IMR-90 (cell line): ENCODE results near the gene RALGPS1. TPM values are rescaled to one million over a fixed set of nuclear protein-coding genes. Genes with fewer than 3 reads are reported as not detected.

Experiments used
- ATAC-seq: fragments of 200-7000 bp; cut with Tn5 transposase; 2 replicates; pipeline ENCODE4 v1.9.1; 2020; ENCODE audit warnings: low read depth, mild to moderate bottlenecking, moderate library complexity
- BruUV-seq: library from RNA; stranded (reverse); fragments of 400-500 nt; replicated peaks from 2 replicates; lab custom pipeline; 2021; lab: Mats Ljungman, UMichigan
- CTCF ChIA-PET: fragments of 300-600 bp; formaldehyde crosslinking; extraction: SDS; loops from one replicate; lab custom pipeline; 2021; ENCODE audit warnings: antibody characterized with exemption; lab: Yijun Ruan, JAX
- POLR2A ChIA-PET: fragments of 300-600 bp; sonication (Branson Sonifier 250); formaldehyde crosslinking; loops from one replicate; lab custom pipeline; 2022; ENCODE audit warnings: antibody characterized with exemption; ENCODE audit not compliant: unreplicated experiment; lab: Charles Lee
- DNase-seq: peaks from one replicate; pipeline ENCODE4 v3.0.0; 2013
- H2AFZ ChIP-seq: replicated peaks from 2 replicates; pipeline ENCODE3; 2013; ENCODE audit warnings: low read length, mild to moderate bottlenecking; ENCODE audit not compliant: poor library complexity
- H2AK5ac ChIP-seq: 2 replicates; pipeline ENCODE4 v1.6.1; 2013; ENCODE audit warnings: low read depth, low read length, inconsistent platforms
- H2AK9ac ChIP-seq: replicated peaks from 2 replicates; pipeline ENCODE3; 2013; ENCODE audit warnings: mild to moderate bottlenecking, low read depth, low read length, moderate library complexity; ENCODE audit not compliant: poor library complexity
- H2BK120ac ChIP-seq: 2 replicates; pipeline ENCODE4 v1.6.1; 2013; ENCODE audit warnings: low read depth, low read length, inconsistent platforms
- H2BK15ac ChIP-seq: 3 replicates; pipeline ENCODE4 v1.6.1; 2013; ENCODE audit warnings: low read depth, low read length, inconsistent platforms
- H2BK20ac ChIP-seq: 2 replicates; pipeline ENCODE4 v1.6.1; 2013; ENCODE audit warnings: low read depth, mild to moderate bottlenecking, inconsistent platforms, low read length, moderate library complexity
- H2BK5ac ChIP-seq: 2 replicates; pipeline ENCODE4 v1.6.1; 2013; ENCODE audit warnings: mild to moderate bottlenecking, low read depth, low read length, inconsistent platforms; ENCODE audit not compliant: poor library complexity, severe bottlenecking
- H3K14ac ChIP-seq: replicated peaks from 2 replicates; pipeline ENCODE4 v1.6.1; 2013; ENCODE audit warnings: low read depth, low read length, inconsistent platforms
- H3K18ac ChIP-seq: 2 replicates; pipeline ENCODE4 v1.6.1; 2013; ENCODE audit warnings: low read depth, low read length, control low read depth
- H3K23ac ChIP-seq: 2 replicates; pipeline ENCODE4 v1.6.1; 2013; ENCODE audit warnings: low read depth, low read length, inconsistent platforms
- H3K27ac ChIP-seq: 2 replicates; pipeline ENCODE4 v1.5.1; 2013; ENCODE audit warnings: mild to moderate bottlenecking, control low read depth, low read length; ENCODE audit not compliant: insufficient read depth
- H3K27me3 ChIP-seq: 2 replicates; pipeline ENCODE4 v1.6.1; 2013; ENCODE audit warnings: low read length; ENCODE audit not compliant: control insufficient read depth, insufficient read depth
- H3K36me3 ChIP-seq: 2 replicates; pipeline ENCODE4 v1.6.1; 2013; ENCODE audit warnings: low read length, mixed read lengths; ENCODE audit not compliant: control insufficient read depth, insufficient read depth
- H3K4ac ChIP-seq: 2 replicates; pipeline ENCODE4 v1.6.1; 2013; ENCODE audit warnings: low read depth, low read length, inconsistent platforms
- H3K4me1 ChIP-seq: 2 replicates; pipeline ENCODE4 v1.6.1; 2013; ENCODE audit warnings: low read length, mixed read lengths; ENCODE audit not compliant: control insufficient read depth, insufficient read depth
- H3K4me2 ChIP-seq: 2 replicates; pipeline ENCODE4 v1.6.1; 2013; ENCODE audit warnings: low read depth, mild to moderate bottlenecking, control low read depth, low read length, moderate library complexity
- H3K4me3 ChIP-seq: 2 replicates; pipeline ENCODE4 v1.5.1; 2013; ENCODE audit warnings: low read depth, mild to moderate bottlenecking, control low read depth, low read length, moderate library complexity; ENCODE audit not compliant: insufficient read depth
- H3K56ac ChIP-seq: 2 replicates; pipeline ENCODE4 v1.6.1; 2013; ENCODE audit warnings: low read length, inconsistent platforms; ENCODE audit not compliant: insufficient read depth; ENCODE audit errors: extremely low read depth
- H3K79me1 ChIP-seq, 2 experiments: 2 replicates each; pipeline ENCODE4 v1.6.1; 2013; ENCODE audit warnings: low read length in 2 of 2, inconsistent platforms in 1 of 2, low read depth in 1 of 2
- H3K9ac ChIP-seq: 2 replicates; pipeline ENCODE4 v1.6.1; 2013; ENCODE audit warnings: low read depth, low read length, control low read depth
- H3K9me1 ChIP-seq: 2 replicates; pipeline ENCODE4 v1.6.1; 2013; ENCODE audit warnings: low read length, inconsistent platforms; ENCODE audit not compliant: insufficient read depth
- H3K9me3 ChIP-seq: 2 replicates; pipeline ENCODE4 v1.6.1; 2013; ENCODE audit warnings: low read length; ENCODE audit not compliant: control insufficient read depth, insufficient read depth
- H4K20me1 ChIP-seq: 2 replicates; pipeline ENCODE4 v1.6.1; 2013; ENCODE audit warnings: low read length, inconsistent platforms; ENCODE audit not compliant: insufficient read depth
- H4K5ac ChIP-seq: 2 replicates; pipeline ENCODE4 v1.6.1; 2013; ENCODE audit warnings: mild to moderate bottlenecking, low read depth, low read length, control low read depth
- H4K8ac ChIP-seq, 2 experiments: 2 replicates each; pipeline ENCODE4 v1.6.1; 2013; ENCODE audit warnings: low read depth in 2 of 2, low read length in 2 of 2, control low read depth in 1 of 2, inconsistent platforms in 1 of 2
- H4K91ac ChIP-seq: 2 replicates; pipeline ENCODE4 v1.6.1; 2013; ENCODE audit warnings: low read depth, low read length, inconsistent platforms; ENCODE audit not compliant: insufficient read depth
- BHLHE40 ChIP-seq: fragments of 150-350 bp; IDR thresholded peaks from 2 replicates; pipeline ENCODE4 v1.6.1; 2016; ENCODE audit warnings: mild to moderate bottlenecking, low read depth, low read length
- FOS ChIP-seq: fragments of 150-350 bp; IDR thresholded peaks from 2 replicates; pipeline ENCODE4 v1.6.1; 2016; ENCODE audit warnings: low read depth, low read length
- NFE2L2 ChIP-seq: fragments of 150-350 bp; IDR thresholded peaks from 2 replicates; pipeline ENCODE4 v1.6.1; 2016; ENCODE audit warnings: low read depth, mild to moderate bottlenecking, low read length
- POLR2A ChIP-seq: IDR thresholded peaks from 2 replicates; pipeline ENCODE4 v1.6.1; 2012; ENCODE audit warnings: mild to moderate bottlenecking, low read depth, low read length
- RFX5 ChIP-seq: IDR thresholded peaks from 2 replicates; pipeline ENCODE4 v1.8.0; 2012; ENCODE audit warnings: low read depth, mild to moderate bottlenecking, low read length, moderate library complexity
- WGBS, 2 experiments: methylation state at CpG; one replicate each; pipeline versions ENCODE4 v1.1.5 to v1.1.7; 2013; ENCODE audit warnings: missing lambda C conversion rate in 2 of 2; ENCODE audit not compliant: insufficient read length in 1 of 2; ENCODE audit errors: extremely low coverage in 2 of 2; 5-methylcytosine and 5-hydroxymethylcytosine counted together
- dilution Hi-C: fragments of 300-500 bp; cut with HindIII; formaldehyde crosslinking; loops from one replicate; pipeline ENCODE4 v1.14.3; 2018; ENCODE audit warnings: low sequenced_read_pairs; ENCODE audit not compliant: unreplicated experiment
- in situ Hi-C: fragments of 300-500 bp; cut with MboI; formaldehyde crosslinking; loops from 3 replicates; pipeline ENCODE4 v1.14.3; 2019; ENCODE audit warnings: low sequenced_read_pairs, inconsistent platforms, mixed read lengths
- intact Hi-C: fragments of 100-400 bp; cut with micrococcal nuclease; formaldehyde crosslinking; loops from 2 replicates; pipeline ENCODE4 v1.10.0; 2022
- polyA plus RNA-seq, 3 experiments: library from polyadenylated mRNA; depleted of rRNA; stranded (reverse); fragments of >200 nt; gene quantifications; 2 replicates each; pipeline ENCODE4 v1.2.3, GENCODE V29; 2012; ENCODE audit warnings: low replicate concordance in 1 of 3
- total RNA-seq: library from RNA; depleted of rRNA; stranded (reverse); fragments of >200 nt; gene quantifications from 2 replicates; pipeline ENCODE4 v1.2.3, GENCODE V29; 2012
- TF ChIP-seq, protein P1 (sequence below): fragments of 150-350 bp; IDR thresholded peaks from 2 replicates; pipeline ENCODE4 v1.6.1; 2017; ENCODE audit warnings: mild to moderate bottlenecking, antibody characterized with exemption, low read length, low read depth
- TF ChIP-seq, protein P2 (sequence below): conservative IDR thresholded peaks from 2 replicates; pipeline ENCODE4 v1.5.1; 2012; ENCODE audit warnings: mild to moderate bottlenecking, low read depth, low read length, improper control_type of control experiment

The RALGPS1 gene
- total and polyA plus RNA-seq, 2 of the 4 experiments (the other 2 are of a cell fraction) = 0.90 to 2.8 TPM

DNA sequence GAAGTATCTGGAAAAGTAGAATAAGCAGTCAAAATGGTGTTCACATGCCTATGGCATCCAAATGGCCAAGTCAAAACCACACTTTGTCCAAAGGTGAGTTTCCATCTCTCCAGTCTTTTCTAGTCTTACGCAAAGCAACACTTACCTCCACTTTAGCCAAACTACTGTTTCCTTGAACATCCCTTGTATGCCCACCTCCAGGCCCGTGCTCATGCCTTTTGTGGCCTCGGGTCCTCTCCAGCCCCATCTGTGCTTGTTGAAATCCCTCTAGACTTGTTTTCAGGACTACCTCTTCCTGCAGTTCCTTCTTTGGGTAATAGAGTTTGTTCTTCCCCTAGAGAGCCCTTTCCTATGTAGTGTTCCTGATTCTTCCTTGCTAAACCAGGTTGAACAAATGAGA is 146.8 kb downstream of the RALGPS1 start:
- no CpG with 5 or more reads among the region's 3 CpGs for WGBS, 2 experiments
- H2BK120ac ChIP-seq = no peak overlapping the region
- BruUV-seq = no TSS peak

More for the DNA sequence above, 146.8 kb downstream of the RALGPS1 start:
- H3K36me3 ChIP-seq = no peaks in the 10 kb centered on the region
- H3K18ac ChIP-seq = no peak overlapping the region
- H3K4me3 ChIP-seq = no peak overlapping the region
- ATAC-seq (no peak), DNase-seq (no peak)
- no peak overlapping the region for H2BK20ac ChIP-seq
- H3K4me2 ChIP-seq = no peak overlapping the region
- H3K9ac ChIP-seq = no peak overlapping the region
- no peaks in the 10 kb centered on the region for H4K20me1 ChIP-seq
- H3K56ac ChIP-seq = no peak overlapping the region
- in situ Hi-C loops = no loop called here
- no peak overlapping the region for H4K8ac ChIP-seq
- ChIA-PET CTCF (no interaction called here), POLR2A (no interaction called here)
- H3K79me1 ChIP-seq = no peaks in the 10 kb centered on the region; a peak in 1 of 4 replicates
- H2AK9ac ChIP-seq = no peak overlapping the region
- intact Hi-C loops = no loop called here
- H2BK15ac ChIP-seq = no peak overlapping the region
- H3K27me3 ChIP-seq = no peaks in the 10 kb centered on the region
- dilution Hi-C loops = no loop called here
- no peaks in the 10 kb centered on the region for H3K9me3 ChIP-seq
- H3K27ac ChIP-seq = no peak overlapping the region
- no peak overlapping the region for H3K14ac ChIP-seq
- H4K5ac ChIP-seq = no peak overlapping the region
- no peak overlapping the region for H3K23ac ChIP-seq
- TF ChIP-seq FOS (no peak), BHLHE40 (no peak), POLR2A (no peak), RFX5 (no peak), NFE2L2 (no peak)
- TF ChIP-seq, protein P1, sequence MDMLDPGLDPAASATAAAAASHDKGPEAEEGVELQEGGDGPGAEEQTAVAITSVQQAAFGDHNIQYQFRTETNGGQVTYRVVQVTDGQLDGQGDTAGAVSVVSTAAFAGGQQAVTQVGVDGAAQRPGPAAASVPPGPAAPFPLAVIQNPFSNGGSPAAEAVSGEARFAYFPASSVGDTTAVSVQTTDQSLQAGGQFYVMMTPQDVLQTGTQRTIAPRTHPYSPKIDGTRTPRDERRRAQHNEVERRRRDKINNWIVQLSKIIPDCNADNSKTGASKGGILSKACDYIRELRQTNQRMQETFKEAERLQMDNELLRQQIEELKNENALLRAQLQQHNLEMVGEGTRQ = no peak
- TF ChIP-seq, protein P2, sequence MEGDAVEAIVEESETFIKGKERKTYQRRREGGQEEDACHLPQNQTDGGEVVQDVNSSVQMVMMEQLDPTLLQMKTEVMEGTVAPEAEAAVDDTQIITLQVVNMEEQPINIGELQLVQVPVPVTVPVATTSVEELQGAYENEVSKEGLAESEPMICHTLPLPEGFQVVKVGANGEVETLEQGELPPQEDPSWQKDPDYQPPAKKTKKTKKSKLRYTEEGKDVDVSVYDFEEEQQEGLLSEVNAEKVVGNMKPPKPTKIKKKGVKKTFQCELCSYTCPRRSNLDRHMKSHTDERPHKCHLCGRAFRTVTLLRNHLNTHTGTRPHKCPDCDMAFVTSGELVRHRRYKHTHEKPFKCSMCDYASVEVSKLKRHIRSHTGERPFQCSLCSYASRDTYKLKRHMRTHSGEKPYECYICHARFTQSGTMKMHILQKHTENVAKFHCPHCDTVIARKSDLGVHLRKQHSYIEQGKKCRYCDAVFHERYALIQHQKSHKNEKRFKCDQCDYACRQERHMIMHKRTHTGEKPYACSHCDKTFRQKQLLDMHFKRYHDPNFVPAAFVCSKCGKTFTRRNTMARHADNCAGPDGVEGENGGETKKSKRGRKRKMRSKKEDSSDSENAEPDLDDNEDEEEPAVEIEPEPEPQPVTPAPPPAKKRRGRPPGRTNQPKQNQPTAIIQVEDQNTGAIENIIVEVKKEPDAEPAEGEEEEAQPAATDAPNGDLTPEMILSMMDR = no peak
- H2AFZ ChIP-seq = no peak overlapping the region
- no peak overlapping the region for H2AK5ac ChIP-seq
- H3K4me1 ChIP-seq = peaks cover 13% of the 10 kb centered on the region
- H3K4ac ChIP-seq = no peak overlapping the region
- H4K91ac ChIP-seq = no peak overlapping the region
- peaks cover 21% of the 10 kb centered on the region for H3K9me1 ChIP-seq
- no peak overlapping the region for H2BK5ac ChIP-seq
